GM23248 (cell line): ENCODE data around the gene KIAA1549. TPM values are rescaled to one million over a fixed set of nuclear protein-coding genes. Genes with fewer than 3 reads are reported as not detected.
A peak's percentile ranks its signal among the peaks of the same experiment; 100 is the strongest.

ENCODE experiments used
- DNase-seq: peaks from one replicate; pipeline ENCODE4 v3.0.0-alpha.2; 2015
- H2AFZ ChIP-seq: fragments of 200-600 bp; sonication (generic); 2 replicates; pipeline ENCODE4 v1.6.1; 2016; ENCODE audit warnings: antibody characterized with exemption
- H3F3A ChIP-seq: fragments of 200-600 bp; sonication (generic); 2 replicates; pipeline ENCODE4 v1.6.1; 2016; ENCODE audit warnings: mild to moderate bottlenecking, antibody characterized with exemption, mixed run types; ENCODE audit not compliant: insufficient read depth
- H3K27ac ChIP-seq: fragments of 200-600 bp; sonication (generic); 2 replicates; pipeline ENCODE4 v1.5.1; 2016; ENCODE audit warnings: mild to moderate bottlenecking
- H3K27me3 ChIP-seq: fragments of 200-600 bp; sonication (generic); replicated peaks from 2 replicates; pipeline ENCODE4 v1.6.1; 2016; ENCODE audit warnings: mild to moderate bottlenecking; ENCODE audit not compliant: insufficient read depth
- H3K36me3 ChIP-seq: fragments of 200-600 bp; sonication (generic); 2 replicates; pipeline ENCODE4 v1.6.1; 2016; ENCODE audit warnings: low read depth, mild to moderate bottlenecking
- H3K4me1 ChIP-seq: fragments of 200-600 bp; sonication (generic); 2 replicates; pipeline ENCODE4 v1.6.1; 2016; ENCODE audit warnings: mild to moderate bottlenecking; ENCODE audit not compliant: insufficient read depth
- H3K4me2 ChIP-seq: fragments of 200-600 bp; sonication (generic); one replicate; pipeline ENCODE4 v1.6.1; 2016; ENCODE audit warnings: mild to moderate bottlenecking; ENCODE audit not compliant: unreplicated experiment
- H3K4me3 ChIP-seq: fragments of 200-600 bp; sonication (generic); 2 replicates; pipeline ENCODE4 v1.5.1; 2016; ENCODE audit warnings: mild to moderate bottlenecking
- H3K79me2 ChIP-seq: fragments of 200-600 bp; sonication (generic); 2 replicates; pipeline ENCODE4 v1.6.1; 2016; ENCODE audit warnings: mild to moderate bottlenecking; ENCODE audit not compliant: insufficient read depth
- H3K9ac ChIP-seq: fragments of 200-600 bp; sonication (generic); 2 replicates; pipeline ENCODE4 v1.6.1; 2016; ENCODE audit warnings: mild to moderate bottlenecking
- H3K9me2 ChIP-seq: fragments of 200-600 bp; sonication (generic); 2 replicates; pipeline ENCODE4 v1.6.1; 2016; ENCODE audit warnings: mixed run types, mild to moderate bottlenecking, moderate library complexity; ENCODE audit not compliant: insufficient read depth
- H3K9me3 ChIP-seq: fragments of 200-600 bp; sonication (generic); one replicate; pipeline ENCODE4 v1.6.1; 2017; ENCODE audit warnings: low read depth
- H4K20me1 ChIP-seq: fragments of 200-600 bp; sonication (generic); 2 replicates; pipeline ENCODE4 v1.6.0; 2016; ENCODE audit not compliant: insufficient read depth
- EZH2 ChIP-seq: fragments of 200-600 bp; sonication (generic); IDR thresholded peaks from 2 replicates; pipeline ENCODE4 v1.6.1; 2018; ENCODE audit warnings: antibody characterized with exemption, mild to moderate bottlenecking; ENCODE audit not compliant: insufficient read depth, poor library complexity, severe bottlenecking
- EZH2phosphoT487 ChIP-seq: fragments of 200-600 bp; sonication (generic); IDR thresholded peaks from 2 replicates; pipeline ENCODE4 v1.6.1; 2018; ENCODE audit warnings: antibody characterized with exemption, moderate library complexity, mild to moderate bottlenecking, low read depth; ENCODE audit not compliant: insufficient read depth
- WGBS, 2 experiments: methylation state at CpG; one replicate each; pipeline ENCODE4 v1.1.6; 2015 to 2017; ENCODE audit warnings: low lambda C conversion rate in 2 of 2, low coverage in 1 of 2; ENCODE audit errors: missing lambda C conversion rate in 2 of 2; 5-methylcytosine and 5-hydroxymethylcytosine counted together
- in situ Hi-C: fragments of 300-500 bp; cut with MboI; formaldehyde crosslinking; loops from 2 replicates; pipeline ENCODE4 v1.15.0; 2020
- polyA plus RNA-seq: library from polyadenylated mRNA; unstranded; fragments of >200 nt; fragmentation: Nextera tagmentation; extraction: Ambion mirVana; gene quantifications from 2 replicates; pipeline ENCODE4 v1.2.1, GENCODE V29; 2016
- total RNA-seq: library from RNA; depleted of rRNA; stranded (reverse); fragments of >200 nt; shearing (Covaris generic); gene quantifications from 2 replicates; pipeline ENCODE4 v1.2.3, GENCODE V29; 2014

The KIAA1549 gene
- total and polyA plus RNA-seq, 2 experiments from 2014 or later = 2.1 to 3.0 TPM

DNA sequence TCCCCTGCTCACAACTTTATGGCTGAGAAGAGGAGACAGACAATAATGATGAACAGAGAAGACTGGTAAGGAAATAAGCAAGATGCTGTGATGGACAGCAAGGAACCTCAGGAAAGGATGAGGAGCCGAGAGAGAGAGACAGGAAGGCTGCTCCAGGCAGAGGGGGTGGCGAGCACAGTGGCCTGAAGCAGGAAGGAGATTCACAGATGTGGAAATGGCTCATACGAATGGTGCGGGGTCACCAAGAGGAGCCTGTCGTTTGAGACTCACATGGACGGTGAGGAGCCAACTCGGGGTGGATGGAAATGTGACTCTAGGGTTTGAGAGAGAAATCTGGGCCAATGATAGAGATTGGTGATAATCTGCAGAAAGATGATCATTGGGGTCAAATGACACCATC, 43.7 kb downstream of the KIAA1549 start:
- Histone ChIP-seq H3K27ac (no peak overlapping the region), H3F3A (peaks cover 25% of the 10 kb centered on the region), H3K79me2 (peaks cover 29% of the 10 kb centered on the region), H3K4me1 (peaks cover 25% of the 10 kb centered on the region), H3K36me3 (no peaks in the 10 kb centered on the region), H3K4me3 (no peak overlapping the region), H3K4me2 (no peak overlapping the region), H3K27me3 (no peaks in the 10 kb centered on the region), H3K9me3 (no peaks in the 10 kb centered on the region), H3K9ac (no peak overlapping the region), H3K9me2 (no peaks in the 10 kb centered on the region), H2AFZ (no peak overlapping the region), H4K20me1 (no peaks in the 10 kb centered on the region)
- in situ Hi-C loops = no loop called here
- TF ChIP-seq EZH2 (no peak), EZH2phosphoT487 (no peak)
- no peak for DNase-seq
- 96 to 98% methylated on average over 7 of the region's 7 CpGs for WGBS, 2 experiments

DNA sequence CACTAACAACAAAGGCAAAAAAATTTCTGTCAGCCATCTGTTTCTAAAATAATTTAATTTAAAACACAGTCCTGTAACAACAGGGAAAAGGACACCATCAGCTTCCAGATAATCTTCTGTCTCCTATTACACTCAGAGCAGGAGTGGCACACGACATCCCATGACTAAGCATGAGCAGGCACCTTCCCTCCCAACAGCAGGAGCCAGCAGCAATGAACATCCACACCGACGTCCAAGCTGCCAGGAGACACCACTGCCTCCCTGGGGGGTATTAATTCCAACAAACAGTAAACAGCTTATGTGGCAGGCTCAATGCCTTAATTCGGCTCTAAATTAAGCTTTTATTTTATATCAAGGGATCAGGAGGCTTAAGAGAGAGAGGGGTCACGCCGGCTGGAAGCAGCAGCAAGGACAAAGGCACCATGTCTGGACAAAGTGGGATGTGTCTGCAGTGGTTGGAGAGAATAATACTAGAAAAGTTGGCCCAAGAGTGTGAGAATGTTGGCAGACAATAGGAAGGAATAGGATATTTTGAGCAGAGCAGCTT, 45.7 kb downstream of the KIAA1549 start:
- Histone ChIP-seq H3K36me3 (no peaks in the 10 kb centered on the region), H3K9ac (peak overlapping the region; percentile 80), H3K27me3 (no peaks in the 10 kb centered on the region), H3K4me3 (peak overlapping the region; percentile 55), H3K4me1 (peaks cover 25% of the 10 kb centered on the region), H2AFZ (peak overlapping the region; percentile 48), H3K79me2 (peaks cover 31% of the 10 kb centered on the region), H3K9me2 (no peaks in the 10 kb centered on the region), H3K27ac (peak overlapping the region; percentile 93), H3F3A (peaks cover 25% of the 10 kb centered on the region), H3K4me2 (peak overlapping the region; percentile 92), H4K20me1 (no peaks in the 10 kb centered on the region), H3K9me3 (no peaks in the 10 kb centered on the region)
- TF ChIP-seq EZH2 (no peak), EZH2phosphoT487 (no peak)
- 3% methylated on average over 6 of the region's 6 CpGs for WGBS, 2 experiments
- in situ Hi-C loops = no loop called here
- peak; percentile 97 for DNase-seq

DNA sequence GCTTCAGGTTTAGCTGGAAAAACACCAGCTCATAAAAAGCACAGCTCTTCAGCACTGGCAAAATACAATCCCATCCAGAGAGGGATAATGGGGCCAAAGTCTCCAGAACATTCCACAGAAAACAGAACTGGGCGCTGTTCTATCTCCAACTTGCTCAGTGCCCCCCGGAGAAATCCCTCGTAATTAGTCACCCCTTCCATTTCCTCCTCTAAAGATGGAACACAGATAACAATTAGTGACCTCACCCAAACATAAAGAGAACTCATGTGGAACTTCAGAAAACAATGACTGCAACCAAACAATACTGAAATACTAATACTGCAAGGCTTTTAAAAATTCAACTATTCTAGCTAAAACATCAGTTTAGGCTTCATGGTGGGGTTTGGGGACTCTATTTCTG, 46.3 kb downstream of the KIAA1549 start:
- H3K36me3 ChIP-seq = no peaks in the 10 kb centered on the region
- H3K4me1 ChIP-seq = peaks cover 25% of the 10 kb centered on the region
- H4K20me1 ChIP-seq = no peaks in the 10 kb centered on the region
- H3K9ac ChIP-seq = peak overlapping the region; percentile 80
- H3K4me2 ChIP-seq = peak overlapping the region; percentile 92
- peak overlapping the region; percentile 19 for H2AFZ ChIP-seq
- peaks cover 25% of the 10 kb centered on the region for H3F3A ChIP-seq
- H3K9me3 ChIP-seq = no peaks in the 10 kb centered on the region
- peak overlapping the region; percentile 93 for H3K27ac ChIP-seq
- H3K9me2 ChIP-seq = no peaks in the 10 kb centered on the region
- 3 to 8% methylated on average over 3 of the region's 3 CpGs for WGBS, 2 experiments
- DNase-seq = peak; percentile 80
- TF ChIP-seq EZH2phosphoT487 = no peak
- no peak for TF ChIP-seq EZH2
- H3K4me3 ChIP-seq = peak overlapping the region; percentile 55
- in situ Hi-C loops = no loop called here
- H3K79me2 ChIP-seq = peaks cover 35% of the 10 kb centered on the region
- H3K27me3 ChIP-seq = no peaks in the 10 kb centered on the region

DNA sequence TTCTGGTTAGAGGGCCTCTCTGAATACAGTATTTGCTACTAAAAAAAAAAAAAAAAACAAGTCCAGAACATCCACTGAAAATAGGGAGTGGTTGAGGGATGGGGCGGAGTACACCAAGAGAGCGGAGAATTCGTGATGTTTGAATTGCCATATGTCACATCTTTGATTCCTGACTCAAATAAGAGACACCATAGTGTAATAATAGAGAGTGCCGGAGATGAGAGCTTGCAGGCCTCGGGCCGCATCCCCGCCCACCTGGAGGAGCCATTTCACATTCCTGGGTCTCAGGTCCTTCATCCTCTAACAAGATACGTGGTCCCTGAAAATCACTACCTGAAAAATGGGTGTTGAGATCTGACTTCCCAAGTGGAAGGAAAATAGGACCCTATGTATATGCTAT, 46.8 kb downstream of the KIAA1549 start:
- no peaks in the 10 kb centered on the region for H3K27me3 ChIP-seq
- peak overlapping the region; percentile 55; the same call in 1 of the 2 replicates for H3K4me3 ChIP-seq
- no peaks in the 10 kb centered on the region for H3K9me2 ChIP-seq
- H3K79me2 ChIP-seq = peaks cover 38% of the 10 kb centered on the region
- in situ Hi-C loops = no loop called here
- peaks cover 25% of the 10 kb centered on the region for H3F3A ChIP-seq
- no peaks in the 10 kb centered on the region for H3K36me3 ChIP-seq
- 95 to 98% methylated on average over 8 of the region's 8 CpGs for WGBS, 2 experiments
- no peaks in the 10 kb centered on the region for H3K9me3 ChIP-seq
- H2AFZ ChIP-seq = peak overlapping the region; percentile 19; the same call in 1 of the 2 replicates
- H4K20me1 ChIP-seq = no peaks in the 10 kb centered on the region
- peak overlapping the region; percentile 93 for H3K27ac ChIP-seq
- TF ChIP-seq EZH2phosphoT487 (no peak), EZH2 (no peak)
- peak overlapping the region; percentile 92 for H3K4me2 ChIP-seq
- H3K9ac ChIP-seq = peak overlapping the region; percentile 80; the same call in 1 of the 2 replicates
- DNase-seq = no peak
- peaks cover 25% of the 10 kb centered on the region for H3K4me1 ChIP-seq
